Adipocyte (in vitro differentiated cells): ENCODE data around the gene LDLRAD3.

ENCODE experiments used
- DNase-seq: peaks from one replicate; pipeline ENCODE4 v3.0.0-alpha.2; 2015; ENCODE audit warnings: low read depth
- H3K27me3 ChIP-seq: replicated peaks from 2 replicates; pipeline ENCODE4 v1.7.0; 2013; ENCODE audit warnings: mild to moderate bottlenecking, low read length, moderate library complexity; ENCODE audit not compliant: control insufficient read depth, insufficient read depth
- H3K36me3 ChIP-seq: 2 replicates; pipeline ENCODE4 v1.7.0; 2013; ENCODE audit warnings: low read length, mild to moderate bottlenecking, moderate library complexity; ENCODE audit not compliant: control insufficient read depth, insufficient read depth, severe bottlenecking
- H3K4me1 ChIP-seq: 2 replicates; pipeline ENCODE4 v1.7.0; 2013; ENCODE audit warnings: mild to moderate bottlenecking, low read length, moderate library complexity; ENCODE audit not compliant: control insufficient read depth, insufficient read depth
- H3K4me3 ChIP-seq: 2 replicates; pipeline ENCODE4 v1.7.0; 2013; ENCODE audit warnings: mild to moderate bottlenecking, low read length, moderate library complexity
- H3K9ac ChIP-seq: 2 replicates; pipeline ENCODE4 v1.7.0; 2013; ENCODE audit warnings: mild to moderate bottlenecking, low read length, moderate library complexity
- H3K9me3 ChIP-seq: 2 replicates; pipeline ENCODE4 v1.7.0; 2013; ENCODE audit warnings: mild to moderate bottlenecking, low read length, moderate library complexity; ENCODE audit not compliant: control insufficient read depth

Gene LDLRAD3

GRCh38 chr11:35978183-35978582 is 34.3 kb downstream of the LDLRAD3 start:
- H3K36me3 ChIP-seq: peaks cover 5% of the 10 kb centered on the region

GRCh38 chr11:35978891-35979290 is 35.0 kb downstream of the LDLRAD3 start:
- no peak for DNase-seq
- no peak overlapping the region for H3K4me3 ChIP-seq
- no peaks in the 10 kb centered on the region for H3K27me3 ChIP-seq
- peaks cover 5% of the 10 kb centered on the region for H3K36me3 ChIP-seq
- no peak overlapping the region for H3K9ac ChIP-seq
- peaks cover 10% of the 10 kb centered on the region for H3K4me1 ChIP-seq
- H3K9me3 ChIP-seq: peaks cover 8% of the 10 kb centered on the region

More at GRCh38 chr11:35978183-35978582, 34.3 kb downstream of the LDLRAD3 start:
- Histone ChIP-seq H3K27me3 (no peaks in the 10 kb centered on the region), H3K9ac (no peak overlapping the region), H3K4me1 (peaks cover 10% of the 10 kb centered on the region), H3K4me3 (no peak overlapping the region), H3K9me3 (peaks cover 9% of the 10 kb centered on the region)
- no peak for DNase-seq

- Histone ChIP-seq H3K4me3 (no peak overlapping the region), H3K9me3 (no peaks in the 10 kb centered on the region), H3K36me3 (peaks cover 5% of the 10 kb centered on the region), H3K27me3 (no peaks in the 10 kb centered on the region), H3K9ac (no peak overlapping the region), H3K4me1 (peaks cover 17% of the 10 kb centered on the region)
- DNase-seq: no peak
Measured at GRCh38 chr11:35980686-35981390, 37.0 kb downstream of the LDLRAD3 start.

- Histone ChIP-seq H3K9me3 (no peaks in the 10 kb centered on the region), H3K4me1 (peaks cover 17% of the 10 kb centered on the region), H3K36me3 (peaks cover 5% of the 10 kb centered on the region), H3K27me3 (no peaks in the 10 kb centered on the region), H3K4me3 (no peak overlapping the region), H3K9ac (no peak overlapping the region)
- no peak for DNase-seq
Measured at GRCh38 chr11:35981581-35981980, 37.7 kb downstream of the LDLRAD3 start.

- DNase-seq: no peak
- no peaks in the 10 kb centered on the region for H3K27me3 ChIP-seq
- H3K4me3 ChIP-seq: no peak overlapping the region
- H3K36me3 ChIP-seq: peaks cover 5% of the 10 kb centered on the region
- H3K9ac ChIP-seq: no peak overlapping the region
- H3K4me1 ChIP-seq: peaks cover 17% of the 10 kb centered on the region
- no peaks in the 10 kb centered on the region for H3K9me3 ChIP-seq
Measured at GRCh38 chr11:35982061-35982460, 38.2 kb downstream of the LDLRAD3 start.

- Histone ChIP-seq H3K36me3 (no peaks in the 10 kb centered on the region), H3K27me3 (no peaks in the 10 kb centered on the region), H3K4me3 (no peak overlapping the region), H3K9ac (no peak overlapping the region), H3K9me3 (no peaks in the 10 kb centered on the region), H3K4me1 (peaks cover 17% of the 10 kb centered on the region)
- no peak for DNase-seq
Measured at GRCh38 chr11:35983981-35984380, 40.1 kb downstream of the LDLRAD3 start.

- H3K27me3 ChIP-seq: no peaks in the 10 kb centered on the region
Measured at GRCh38 chr11:35986947-35987346, 43.1 kb downstream of the LDLRAD3 start.

GRCh38 chr11:35990170-35990569 is 46.3 kb downstream of the LDLRAD3 start:
- Histone ChIP-seq H3K4me3 (no peak overlapping the region), H3K27me3 (no peaks in the 10 kb centered on the region), H3K4me1 (no peaks in the 10 kb centered on the region), H3K36me3 (no peaks in the 10 kb centered on the region), H3K9me3 (no peaks in the 10 kb centered on the region), H3K9ac (no peak overlapping the region)
- no peak for DNase-seq

More at GRCh38 chr11:35986947-35987346, 43.1 kb downstream of the LDLRAD3 start:
- H3K4me3 ChIP-seq: no peak overlapping the region
- no peak overlapping the region for H3K9ac ChIP-seq
- peaks cover 12% of the 10 kb centered on the region for H3K4me1 ChIP-seq
- no peaks in the 10 kb centered on the region for H3K9me3 ChIP-seq
- DNase-seq: no peak
- no peaks in the 10 kb centered on the region for H3K36me3 ChIP-seq

- Histone ChIP-seq H3K27me3 (no peaks in the 10 kb centered on the region), H3K9ac (no peak overlapping the region), H3K4me1 (no peaks in the 10 kb centered on the region), H3K4me3 (no peak overlapping the region), H3K36me3 (no peaks in the 10 kb centered on the region), H3K9me3 (no peaks in the 10 kb centered on the region)
- DNase-seq: no peak
Measured at GRCh38 chr11:35990816-35991215, 47.0 kb downstream of the LDLRAD3 start.

- no peak for DNase-seq
- no peak overlapping the region for H3K9ac ChIP-seq
Measured at GRCh38 chr11:35992548-35992947, 48.7 kb downstream of the LDLRAD3 start.

GRCh38 chr11:35994421-35994820 is 50.6 kb downstream of the LDLRAD3 start:
- Histone ChIP-seq H3K9me3 (no peaks in the 10 kb centered on the region), H3K9ac (no peak overlapping the region), H3K4me1 (no peaks in the 10 kb centered on the region), H3K36me3 (no peaks in the 10 kb centered on the region), H3K4me3 (no peak overlapping the region), H3K27me3 (no peaks in the 10 kb centered on the region)
- DNase-seq: no peak

More at GRCh38 chr11:35992548-35992947, 48.7 kb downstream of the LDLRAD3 start:
- no peaks in the 10 kb centered on the region for H3K9me3 ChIP-seq
- H3K36me3 ChIP-seq: no peaks in the 10 kb centered on the region
- no peak overlapping the region for H3K4me3 ChIP-seq
- H3K4me1 ChIP-seq: no peaks in the 10 kb centered on the region
- no peaks in the 10 kb centered on the region for H3K27me3 ChIP-seq
